ENCODE results near the gene LRRC28. TPM values are rescaled to one million over a fixed set of nuclear protein-coding genes. Genes with fewer than 3 reads are reported as not detected.

Gene LRRC28
- total RNA-seq, 1 experiment from 2014 or later, result 28.4 TPM

GRCh38 chr15:99438691-99439523 lies 187.6 kb downstream of the LRRC28 start:
- Histone ChIP-seq H3K27me3 (replicated peaks; ENCODE audit: insufficient read depth, low read depth, low read length, poor library complexity) (no peaks in the 10 kb centered on the region), H3K4me1 (ENCODE audit: insufficient read depth, low read length, poor library complexity, severe bottlenecking) (peaks cover 12% of the 10 kb centered on the region), H3K9me3 (ENCODE audit: low read depth, low read length, poor library complexity, severe bottlenecking) (no peaks in the 10 kb centered on the region), H3K4me3 (ENCODE audit: low read depth, low read length, poor library complexity, severe bottlenecking) (no peak overlapping the region), H3K36me3 (ENCODE audit: insufficient read depth, low read length, poor library complexity, severe bottlenecking) (no peaks in the 10 kb centered on the region), H3K27ac (ENCODE audit: low read depth, low read length, poor library complexity, severe bottlenecking) (no peak overlapping the region)
- ChIA-PET POLR2A (ENCODE audit: low non-redundant PET) (no interaction called here), CTCF (no interaction called here)
- TF ChIP-seq EZH2 (IDR thresholded peaks at IDR 0.05; ENCODE audit: borderline replicate concordance, low read depth, low read length, poor library complexity, severe bottlenecking) (no peak), CTCF (conservative IDR thresholded peaks at IDR 0.05; ENCODE audit: low read depth, low read length) (no peak)
- no TSS peak for BruUV-seq (replicated peaks)
- intact Hi-C loops (cut with micrococcal nuclease; ENCODE audit: unreplicated experiment), result no loop called here
- no peak for DNase-seq (ENCODE audit: low spot score)

- no peak overlapping the region for H3K4me3 ChIP-seq (ENCODE audit: low read depth, low read length, poor library complexity, severe bottlenecking)
- H3K9me3 ChIP-seq (ENCODE audit: low read depth, low read length, poor library complexity, severe bottlenecking), result no peaks in the 10 kb centered on the region
- no peaks in the 10 kb centered on the region for H3K36me3 ChIP-seq (ENCODE audit: insufficient read depth, low read length, poor library complexity, severe bottlenecking)
- H3K27ac ChIP-seq (ENCODE audit: low read depth, low read length, poor library complexity, severe bottlenecking), result no peak overlapping the region
- intact Hi-C loops (cut with micrococcal nuclease; ENCODE audit: unreplicated experiment), result no loop called here
- TF ChIP-seq CTCF (conservative IDR thresholded peaks at IDR 0.05; ENCODE audit: low read depth, low read length) (no peak), EZH2 (IDR thresholded peaks at IDR 0.05; ENCODE audit: borderline replicate concordance, low read depth, low read length, poor library complexity, severe bottlenecking) (no peak)
- peaks cover 12% of the 10 kb centered on the region for H3K4me1 ChIP-seq (ENCODE audit: insufficient read depth, low read length, poor library complexity, severe bottlenecking)
- DNase-seq (ENCODE audit: low spot score), result no peak
- POLR2A ChIA-PET (ENCODE audit: low non-redundant PET), result no interaction called here
- CTCF ChIA-PET, result no interaction called here
- no peaks in the 10 kb centered on the region for H3K27me3 ChIP-seq (replicated peaks; ENCODE audit: insufficient read depth, low read depth, low read length, poor library complexity)
- BruUV-seq (replicated peaks), result no TSS peak
Measured at GRCh38 chr15:99439524-99439835, 188.2 kb downstream of the LRRC28 start.

GRCh38 chr15:99440029-99440428 lies 188.7 kb downstream of the LRRC28 start:
- no peak overlapping the region for H3K27ac ChIP-seq (ENCODE audit: low read depth, low read length, poor library complexity, severe bottlenecking)
- H3K27me3 ChIP-seq (replicated peaks; ENCODE audit: insufficient read depth, low read depth, low read length, poor library complexity), result no peaks in the 10 kb centered on the region
- BruUV-seq (replicated peaks), result no TSS peak
- POLR2A ChIA-PET (ENCODE audit: low non-redundant PET), result no interaction called here
- CTCF ChIA-PET, result no interaction called here
- no peaks in the 10 kb centered on the region for H3K9me3 ChIP-seq (ENCODE audit: low read depth, low read length, poor library complexity, severe bottlenecking)
- no peak overlapping the region for H3K4me3 ChIP-seq (ENCODE audit: low read depth, low read length, poor library complexity, severe bottlenecking)
- TF ChIP-seq EZH2 (IDR thresholded peaks at IDR 0.05; ENCODE audit: borderline replicate concordance, low read depth, low read length, poor library complexity, severe bottlenecking), result no peak
- no peak for TF ChIP-seq CTCF (conservative IDR thresholded peaks at IDR 0.05; ENCODE audit: low read depth, low read length)
- no peaks in the 10 kb centered on the region for H3K36me3 ChIP-seq (ENCODE audit: insufficient read depth, low read length, poor library complexity, severe bottlenecking)
- no peak for DNase-seq (ENCODE audit: low spot score)
- intact Hi-C loops (cut with micrococcal nuclease; ENCODE audit: unreplicated experiment), result no loop called here
- peaks cover 11% of the 10 kb centered on the region for H3K4me1 ChIP-seq (ENCODE audit: insufficient read depth, low read length, poor library complexity, severe bottlenecking)

Other genes starting within 250 kb of the LRRC28 start
- gene PGPEP1L, start 243.7 kb upstream of the LRRC28 start, total RNA-seq (2021), result not detected in 2 replicates
- gene SYNM, start 146.4 kb upstream of the LRRC28 start, total RNA-seq (2021), result 2.6 and 2.7 TPM in 2 replicates
- 13.4 and 15.9 TPM in 2 replicates for gene TTC23, start 1.9 kb upstream of the LRRC28 start, total RNA-seq (2021)